ENCODE measurements around the gene STEAP2.

GRCh38 chr7:90248706-90249105 lies 37.2 kb downstream of the STEAP2 start:
- TF ChIP-seq POLR2A (IDR thresholded peaks at IDR 0.05) (no peak), CTCF (IDR thresholded peaks at IDR 0.05) (no peak)
